GM18867 (cell line): ENCODE results near the gene PTPRCAP.
"Not testable (repeated sequence)": the region's sequence is repeated elsewhere in the genome, so short reads cannot be mapped to it uniquely, and the experiment has no call there.

ENCODE experiments used
- ATAC-seq: cut with Tn5 transposase; IDR thresholded peaks from one replicate; pipeline ENCODE4 v1.9.1; 2021; ENCODE audit warnings: mild to moderate bottlenecking, moderate library complexity; ENCODE audit not compliant: unreplicated experiment

PTPRCAP gene

GRCh38 chr11:67410984-67411784 is 26.3 kb downstream of the PTPRCAP start:
- no peak for ATAC-seq

GRCh38 chr11:67410369-67410831 is 27.1 kb downstream of the PTPRCAP start:
- ATAC-seq, result no peak

- ATAC-seq, result no peak
Observed at GRCh38 chr11:67409781-67410368, 27.6 kb downstream of the PTPRCAP start.

- peak; percentile 55 for ATAC-seq
Observed at GRCh38 chr11:67409261-67409666, 28.2 kb downstream of the PTPRCAP start.

- no peak for ATAC-seq
Observed at GRCh38 chr11:67408437-67409200, 28.9 kb downstream of the PTPRCAP start.

- ATAC-seq, result no peak
Observed at GRCh38 chr11:67407688-67408163, 29.8 kb downstream of the PTPRCAP start.

- ATAC-seq, result no peak
Observed at GRCh38 chr11:67406969-67407687, 30.4 kb downstream of the PTPRCAP start.

GRCh38 chr11:67406420-67406968 is 31.0 kb downstream of the PTPRCAP start:
- ATAC-seq, result no peak

GRCh38 chr11:67405688-67406339 is 31.7 kb downstream of the PTPRCAP start:
- ATAC-seq, result no peak

- ATAC-seq, result no peak
Observed at GRCh38 chr11:67405196-67405567, 32.3 kb downstream of the PTPRCAP start.

- ATAC-seq, result no peak
Observed at GRCh38 chr11:67404515-67405195, 32.8 kb downstream of the PTPRCAP start.

GRCh38 chr11:67403085-67403484 is 34.4 kb downstream of the PTPRCAP start:
- ATAC-seq, result not testable (repeated sequence)

GRCh38 chr11:67402192-67402839 is 35.2 kb downstream of the PTPRCAP start:
- ATAC-seq, result not testable (repeated sequence)

GRCh38 chr11:67401495-67402191 is 35.8 kb downstream of the PTPRCAP start, which contains the start of gene PPP1CA:
Gene PPP1CA (minus strand): TSS chr11:67401858. CDS start chr11:67401782, 76 bp downstream.
- peak; percentile 57 for ATAC-seq

GRCh38 chr11:67400942-67401494 is 36.5 kb downstream of the PTPRCAP start:
- no peak for ATAC-seq

- no peak for ATAC-seq
Observed at GRCh38 chr11:67400251-67400941, 37.1 kb downstream of the PTPRCAP start.
